Stomach (tissue), 9 donors: ENCODE measurements around the gene CHAT. TPM values are rescaled to one million over a fixed set of nuclear protein-coding genes. Genes with fewer than 3 reads are reported as not detected.

ENCODE experiments used
- DNase-seq, 2 donors: peaks; one replicate each; pipeline versions ENCODE4 v3.0.0 to v3.0.0-alpha.2; 2013 to 2019
- H3K27ac ChIP-seq, 5 donors: fragments of 200-600 bp in 4 of 5; sonication (generic) in 4 of 5; one replicate each; pipeline ENCODE4 v1.5.1; 2013 to 2019; ENCODE audit warnings: mild to moderate bottlenecking in 1 of 5, moderate library complexity in 1 of 5
- H3K27me3 ChIP-seq, 3 donors: fragments of 200-600 bp; sonication (generic); one replicate each; pipeline ENCODE4 v1.5.1; 2017 to 2019; ENCODE audit warnings: mixed run types in 1 of 3
- H3K36me3 ChIP-seq, 4 donors: fragments of 200-600 bp; sonication (generic); 1 replicate in 3 of 4; 2 replicates in 1 of 4; pipeline ENCODE4 v1.5.1; 2016 to 2019
- H3K4me1 ChIP-seq, 4 donors: fragments of 200-600 bp; sonication (generic); one replicate each; pipeline ENCODE4 v1.5.1; 2016 to 2019
- H3K4me3 ChIP-seq, 4 donors: fragments of 200-600 bp; sonication (generic) in 3 of 4; one replicate each; pipeline ENCODE4 v1.5.1; 2016 to 2019; ENCODE audit warnings: mild to moderate bottlenecking in 1 of 4
- H3K9me3 ChIP-seq, 4 donors: fragments of 200-600 bp; sonication (generic); one replicate each; pipeline ENCODE4 v1.5.1; 2016 to 2019
- CTCF ChIP-seq, 7 experiments: fragments of 450-650 bp in 4 of 7; fragments of 200-600 bp in 3 of 7; sonication (generic) in 3 of 7; IDR thresholded peaks; one replicate each; pipeline ENCODE4 v1.5.1; 2016 to 2019; ENCODE audit warnings: antibody characterized with exemption in 7 of 7, control low read depth in 2 of 7, mild to moderate bottlenecking in 1 of 7
- EP300 ChIP-seq: sonication (generic); formaldehyde crosslinking; IDR thresholded peaks from one replicate; pipeline ENCODE4 v1.6.1; 2017; ENCODE audit warnings: antibody characterized with exemption
- POLR2A ChIP-seq, 4 donors: fragments of 450-650 bp; IDR thresholded peaks; one replicate each; pipeline ENCODE4 v1.6.1; 2016; ENCODE audit warnings: antibody characterized with exemption in 4 of 4, control low read depth in 2 of 4, mild to moderate bottlenecking in 1 of 4, moderate library complexity in 1 of 4
- POLR2AphosphoS5 ChIP-seq, 3 donors: sonication (generic); formaldehyde crosslinking; IDR thresholded peaks; one replicate each; pipeline ENCODE4 v1.6.1; 2016; ENCODE audit warnings: antibody characterized with exemption in 3 of 3
- WGBS, 5 donors: extraction: QIAGEN DNeasy Blood & Tissue Kit in 3 of 5; methylation state at CpG; one replicate each; pipeline versions ENCODE4 v1.1.5 to v1.1.7; 2013 to 2018; 5-methylcytosine and 5-hydroxymethylcytosine counted together
- intact Hi-C: fragments of 100-400 bp; cut with DNase I; formaldehyde crosslinking; loops from one replicate; pipeline ENCODE4 v1.15.1; 2023; ENCODE audit warnings: low total_unique reads
- polyA plus RNA-seq, 3 donors: library from polyadenylated mRNA; stranded (reverse); fragments of 200-250 nt; gene quantifications; one replicate each; pipeline ENCODE4 v1.2.3, GENCODE V29; 2013
- total RNA-seq, 5 donors: library from RNA; depleted of rRNA; stranded (reverse); fragments of >200 nt; gene quantifications; one replicate each; pipeline versions ENCODE4 v1.1.0 to v1.2.3, GENCODE V29; 2014 to 2016
- donor health status: healthy with polysubstance abuse.
- donor health status: Bipolar disorder and iron deficiency.
- donor health status: healthy.

The CHAT gene
- total and polyA plus RNA-seq, 8 donors = 8.7 TPM; not detected in 7

GRCh38 chr10:49664842-49665355 lies 51.1 kb downstream of the CHAT start:
- WGBS, 5 donors = 61 to 81% (median 71%) methylated on average over 4 of the region's 4 CpGs
- H3K36me3 ChIP-seq = no peaks in the 10 kb centered on the region

GRCh38 chr10:49666054-49666615 lies 52.3 kb downstream of the CHAT start:
- H3K27ac ChIP-seq = no peak overlapping the region
- peaks cover 0 to 24% (median 0%) of the 10 kb centered on the region in 3 donors for H3K27me3 ChIP-seq
- WGBS, 5 donors = 39 to 55% (median 53%) methylated on average over 2 of the region's 2 CpGs
- no peaks in the 10 kb centered on the region for H3K36me3 ChIP-seq
- H3K9me3 ChIP-seq = peaks cover 0 to 1% (median 0%) of the 10 kb centered on the region in 4 donors
- intact Hi-C loops = no loop called here
- no peaks in the 10 kb centered on the region for H3K4me1 ChIP-seq
- TF ChIP-seq POLR2A (IDR thresholded peaks at IDR 0.05) = no peak
- no peak for TF ChIP-seq POLR2AphosphoS5 (IDR thresholded peaks at IDR 0.05)
- TF ChIP-seq EP300 = no peak
- no peak for TF ChIP-seq CTCF (IDR thresholded peaks at IDR 0.05)
- H3K4me3 ChIP-seq = no peak overlapping the region
- no peak for DNase-seq

More at GRCh38 chr10:49664842-49665355, 51.1 kb downstream of the CHAT start:
- no peak overlapping the region for H3K27ac ChIP-seq
- TF ChIP-seq EP300 (no peak), POLR2A (IDR thresholded peaks at IDR 0.05) (no peak), CTCF (IDR thresholded peaks at IDR 0.05) (no peak), POLR2AphosphoS5 (IDR thresholded peaks at IDR 0.05) (no peak)
- no peak overlapping the region for H3K4me3 ChIP-seq
- peaks cover 0 to 7% (median 4%) of the 10 kb centered on the region in 4 donors for H3K9me3 ChIP-seq
- no peak for DNase-seq
- intact Hi-C loops = no loop called here
- H3K4me1 ChIP-seq = no peaks in the 10 kb centered on the region
- peaks cover 0 to 24% (median 0%) of the 10 kb centered on the region in 3 donors for H3K27me3 ChIP-seq

- H3K36me3 ChIP-seq = no peaks in the 10 kb centered on the region
- WGBS, 5 donors = 81 to 89% (median 85%) methylated on average over 5 of the region's 5 CpGs
- H3K27ac ChIP-seq = no peak overlapping the region
- H3K27me3 ChIP-seq = peaks cover 0 to 24% (median 0%) of the 10 kb centered on the region in 3 donors
- intact Hi-C loops = no loop called here
- peaks cover 0 to 3% (median 0%) of the 10 kb centered on the region in 4 donors for H3K9me3 ChIP-seq
- DNase-seq = no peak
- TF ChIP-seq CTCF (IDR thresholded peaks at IDR 0.05) = no peak
- TF ChIP-seq POLR2AphosphoS5 (IDR thresholded peaks at IDR 0.05) = no peak
- TF ChIP-seq EP300 = no peak
- no peak for TF ChIP-seq POLR2A (IDR thresholded peaks at IDR 0.05)
- H3K4me1 ChIP-seq = no peaks in the 10 kb centered on the region
- H3K4me3 ChIP-seq = no peak overlapping the region
Observed at GRCh38 chr10:49666685-49667084, 52.8 kb downstream of the CHAT start.

- no peak overlapping the region for H3K4me3 ChIP-seq
- no peaks in the 10 kb centered on the region for H3K36me3 ChIP-seq
- H3K4me1 ChIP-seq = no peaks in the 10 kb centered on the region
- H3K27me3 ChIP-seq = peaks cover 0 to 24% (median 0%) of the 10 kb centered on the region in 3 donors
- intact Hi-C loops = no loop called here
- TF ChIP-seq EP300 = no peak
- TF ChIP-seq CTCF (IDR thresholded peaks at IDR 0.05) = no peak
- no peak for TF ChIP-seq POLR2A (IDR thresholded peaks at IDR 0.05)
- no peak for TF ChIP-seq POLR2AphosphoS5 (IDR thresholded peaks at IDR 0.05)
- 54 to 78% (median 65%) methylated on average over 2 of the region's 2 CpGs for WGBS, 5 donors
- peaks cover 0 to 3% (median 0%) of the 10 kb centered on the region in 4 donors for H3K9me3 ChIP-seq
- DNase-seq = no peak
- no peak overlapping the region for H3K27ac ChIP-seq
Observed at GRCh38 chr10:49667991-49668390, 54.2 kb downstream of the CHAT start.
